OCI-LY3 (cell line): Measurements from ENCODE around the gene GREM1.

Experiments
- H2AFZ ChIP-seq: fragments of 200-600, 300-600 bp; shearing (Covaris generic); 2 replicates; pipeline ENCODE4 v1.6.0; 2014; ENCODE audit warnings: antibody characterized with exemption, low read depth, low read length
- H3K27ac ChIP-seq: fragments of 200-600, 300-600 bp; sonication (generic); 2 replicates; pipeline ENCODE4 v1.5.1; 2014; ENCODE audit warnings: mild to moderate bottlenecking, low read length, moderate library complexity, mixed read lengths
- H3K27me3 ChIP-seq: fragments of 200-600, 300-600 bp; sonication (generic); 2 replicates; pipeline ENCODE4 v1.6.1; 2014; ENCODE audit warnings: low read depth, low read length, mixed read lengths
- H3K36me3 ChIP-seq: fragments of 200-600, 300-600 bp; sonication (generic); replicated peaks from 2 replicates; pipeline ENCODE3; 2014; ENCODE audit warnings: low read depth, low read length, mixed read lengths
- H3K4me1 ChIP-seq: fragments of 300-600, 200-600 bp; sonication (generic); 2 replicates; pipeline ENCODE4 v1.6.1; 2014; ENCODE audit warnings: low read length, mixed read lengths
- H3K4me2 ChIP-seq: fragments of 200-600, 300-600 bp; sonication (generic); 2 replicates; pipeline ENCODE4 v1.6.1; 2014; ENCODE audit warnings: low read length, mixed read lengths
- H3K4me3 ChIP-seq: fragments of 300-600, 200-600 bp; sonication (generic); 2 replicates; pipeline ENCODE4 v1.5.1; 2014; ENCODE audit warnings: antibody characterized with exemption, mild to moderate bottlenecking, low read length, moderate library complexity
- H3K79me2 ChIP-seq: fragments of 300-600, 200-600 bp; shearing (Covaris generic); 2 replicates; pipeline ENCODE4 v1.6.1; 2014; ENCODE audit warnings: mild to moderate bottlenecking, low read length, mixed read lengths
- H3K9ac ChIP-seq: fragments of 300-600, 200-600 bp; shearing (Covaris generic); 2 replicates; pipeline ENCODE4 v1.6.0; 2014; ENCODE audit warnings: mild to moderate bottlenecking, low read length, moderate library complexity
- H3K9me3 ChIP-seq: fragments of 200-600, 300-600 bp; shearing (Covaris generic); 2 replicates; pipeline ENCODE4 v1.6.1; 2014; ENCODE audit warnings: low read length, mixed read lengths; ENCODE audit not compliant: insufficient read depth
- H4K20me1 ChIP-seq: fragments of 200-600, 300-600 bp; sonication (generic); 2 replicates; pipeline ENCODE4 v1.6.1; 2016; ENCODE audit warnings: low read length, mixed read lengths; ENCODE audit not compliant: insufficient read depth
- CTCF ChIP-seq: fragments of 200-600, 300-600 bp; sonication (generic); IDR thresholded peaks from 2 replicates; pipeline ENCODE4 v1.5.1; 2014; ENCODE audit warnings: antibody characterized with exemption, low read length, low read depth
- EZH2phosphoT487 ChIP-seq: fragments of 200-600 bp; shearing (Covaris generic); IDR thresholded peaks from 2 replicates; pipeline ENCODE4 v1.6.1; 2018; ENCODE audit warnings: antibody characterized with exemption, mixed run types, low read depth

The GREM1 gene

DNA sequence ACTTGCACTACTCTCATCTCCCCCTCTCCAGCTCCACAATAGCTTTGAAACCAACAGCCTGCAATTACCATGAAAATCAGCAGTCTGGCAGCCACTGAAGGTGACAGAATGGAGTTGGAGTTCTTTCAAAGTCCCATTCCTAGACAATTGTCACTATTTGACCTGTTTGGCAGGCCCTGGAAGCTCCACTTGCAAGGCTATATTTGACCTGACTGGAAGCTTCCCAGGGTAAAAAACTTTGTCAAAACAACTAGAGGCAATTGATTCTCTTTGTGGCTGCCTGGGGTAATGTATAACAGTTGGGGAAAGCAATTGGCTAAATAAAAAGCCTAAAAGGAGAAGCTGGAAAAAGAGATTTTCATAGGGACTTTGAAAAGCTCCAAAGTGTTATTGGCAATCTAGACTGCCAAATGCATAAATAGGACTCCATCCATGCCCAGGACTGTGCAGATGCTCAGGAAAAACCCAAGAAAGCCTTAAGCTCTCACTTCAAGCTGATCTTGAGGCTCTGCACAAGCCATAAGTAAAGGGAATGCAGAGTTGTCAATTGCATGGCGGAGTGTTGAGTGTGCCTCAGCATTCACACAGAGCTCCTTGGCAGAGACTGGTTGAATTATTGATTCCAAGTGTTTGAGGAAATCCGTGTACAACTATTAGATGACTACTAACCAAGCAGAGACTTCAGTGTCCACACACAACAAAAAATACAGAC lies 18.3 kb downstream of the GREM1 start:
- Histone ChIP-seq H3K4me1 (peaks cover 8% of the 10 kb centered on the region), H3K36me3 (no peaks in the 10 kb centered on the region), H4K20me1 (peaks cover 7% of the 10 kb centered on the region), H3K4me3 (no peak overlapping the region), H3K9ac (no peak overlapping the region), H3K9me3 (no peaks in the 10 kb centered on the region), H3K79me2 (no peaks in the 10 kb centered on the region), H3K27ac (no peak overlapping the region), H3K27me3 (peaks cover 80% of the 10 kb centered on the region), H3K4me2 (no peak overlapping the region), H2AFZ (no peak overlapping the region)
- no peak for TF ChIP-seq CTCF
- no peak for TF ChIP-seq EZH2phosphoT487

- H3K36me3 ChIP-seq, result no peaks in the 10 kb centered on the region
- peaks cover 7% of the 10 kb centered on the region for H4K20me1 ChIP-seq
- no peak overlapping the region for H3K4me2 ChIP-seq
- H3K27ac ChIP-seq, result no peak overlapping the region
- no peak for TF ChIP-seq CTCF
- no peak for TF ChIP-seq EZH2phosphoT487
- H3K9ac ChIP-seq, result no peak overlapping the region
- no peaks in the 10 kb centered on the region for H3K79me2 ChIP-seq
- H3K27me3 ChIP-seq, result peaks cover 77% of the 10 kb centered on the region
- H2AFZ ChIP-seq, result no peak overlapping the region
- H3K4me3 ChIP-seq, result no peak overlapping the region
- H3K4me1 ChIP-seq, result peaks cover 4% of the 10 kb centered on the region
- no peaks in the 10 kb centered on the region for H3K9me3 ChIP-seq
Measured at GRCh38 chr15:32736701-32737061, 18.9 kb downstream of the GREM1 start.

- peaks cover 74% of the 10 kb centered on the region for H3K27me3 ChIP-seq
- H2AFZ ChIP-seq, result no peak overlapping the region
- no peaks in the 10 kb centered on the region for H3K9me3 ChIP-seq
- H3K79me2 ChIP-seq, result no peaks in the 10 kb centered on the region
- TF ChIP-seq EZH2phosphoT487 (no peak), CTCF (no peak)
- peaks cover 3% of the 10 kb centered on the region; the same call in 1 of the 2 replicates for H4K20me1 ChIP-seq
- H3K4me3 ChIP-seq, result no peak overlapping the region
- H3K9ac ChIP-seq, result no peak overlapping the region
- H3K4me1 ChIP-seq, result no peaks in the 10 kb centered on the region
- H3K27ac ChIP-seq, result no peak overlapping the region
- no peaks in the 10 kb centered on the region for H3K36me3 ChIP-seq
- H3K4me2 ChIP-seq, result no peak overlapping the region
Measured at GRCh38 chr15:32737304-32737703, 19.5 kb downstream of the GREM1 start.

DNA sequence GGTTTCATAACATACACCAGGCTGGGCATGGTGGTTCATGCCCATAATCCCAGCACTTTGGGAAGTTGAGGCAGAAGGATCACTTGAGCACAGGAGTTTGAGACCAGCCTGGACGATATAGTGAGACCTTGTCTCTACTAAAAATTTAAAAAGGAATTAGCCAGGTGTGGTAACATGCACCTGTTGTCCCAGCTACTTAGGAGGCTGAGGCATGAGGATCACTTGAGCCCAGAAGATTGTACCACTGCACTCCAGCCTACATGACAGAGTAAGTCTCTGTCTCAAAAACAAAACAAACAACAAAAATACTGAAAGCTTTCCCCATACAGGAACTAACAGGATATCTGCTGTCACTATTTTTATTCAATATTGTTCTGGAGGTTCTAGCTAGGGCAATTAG lies 20.9 kb downstream of the GREM1 start:
- Histone ChIP-seq H3K9me3 (no peaks in the 10 kb centered on the region), H3K4me2 (no peak overlapping the region), H3K4me1 (no peaks in the 10 kb centered on the region), H3K79me2 (no peaks in the 10 kb centered on the region), H3K36me3 (no peaks in the 10 kb centered on the region), H2AFZ (no peak overlapping the region), H3K27ac (no peak overlapping the region), H3K4me3 (no peak overlapping the region), H4K20me1 (no peaks in the 10 kb centered on the region), H3K27me3 (peaks cover 66% of the 10 kb centered on the region), H3K9ac (no peak overlapping the region)
- TF ChIP-seq CTCF (no peak), EZH2phosphoT487 (no peak)
